GM21367 (cell line): ENCODE measurements around the gene MYO5A.
"Not testable (repeated sequence)": the region's sequence is repeated elsewhere in the genome, so short reads cannot be mapped to it uniquely, and the experiment has no call there.

Source experiments
- ATAC-seq: cut with Tn5 transposase; IDR thresholded peaks from one replicate; pipeline ENCODE4 v1.9.1; 2021; ENCODE audit not compliant: unreplicated experiment

Gene MYO5A

DNA sequence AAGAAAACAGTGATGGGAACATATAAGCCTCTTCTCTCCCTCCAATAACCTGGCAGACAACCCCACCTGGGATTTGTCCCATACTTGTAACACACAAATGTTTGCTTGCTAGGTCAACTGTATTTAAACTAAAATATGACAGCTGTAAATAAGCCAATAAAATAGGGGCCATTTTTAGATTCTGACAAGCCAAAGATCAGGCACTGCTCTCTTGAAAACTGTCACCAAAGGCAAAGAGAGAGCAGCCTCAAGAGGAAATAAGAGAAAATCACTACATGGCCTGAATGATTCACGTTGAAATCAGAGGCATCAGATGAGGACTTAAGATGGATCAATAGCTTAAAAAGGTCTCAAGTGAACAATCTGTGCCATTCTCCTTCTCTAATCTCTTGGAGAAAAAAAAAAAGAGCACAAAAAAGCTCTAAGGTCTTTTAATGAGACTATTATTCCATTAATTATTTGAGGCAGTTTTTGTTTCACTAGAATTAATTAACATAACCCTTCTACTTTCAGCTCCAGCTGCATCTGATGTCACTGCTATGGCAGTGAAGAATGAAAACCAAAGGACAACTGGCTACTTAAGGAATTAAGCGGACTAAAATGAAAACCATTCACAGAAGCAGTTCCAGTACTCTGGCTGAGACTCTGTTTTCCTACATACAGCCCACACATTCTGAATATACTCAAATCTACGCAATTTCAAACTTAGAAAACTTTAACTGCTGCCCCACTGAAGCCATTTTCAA, 19.0 kb downstream of the MYO5A start:
- no peak for ATAC-seq

DNA sequence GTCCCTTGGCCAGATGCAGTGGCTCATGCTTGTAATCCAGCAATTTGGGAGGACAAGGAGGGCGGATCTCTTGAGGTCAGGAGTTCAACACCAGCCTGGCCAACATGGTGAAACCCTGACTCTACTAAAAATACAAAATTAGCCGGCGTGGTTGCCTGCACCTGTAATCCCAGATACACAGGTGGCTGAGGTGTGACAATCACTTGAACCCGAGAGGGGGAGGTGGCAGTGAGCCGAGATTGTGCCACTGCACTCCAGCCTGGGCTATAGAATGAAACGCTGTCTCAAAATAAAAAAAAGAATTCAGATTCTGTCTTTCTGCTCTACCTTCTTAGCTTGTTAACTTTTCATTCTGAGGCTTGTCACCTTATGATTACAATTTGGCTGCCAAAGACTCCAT, 22.1 kb downstream of the MYO5A start:
- no peak for ATAC-seq

DNA sequence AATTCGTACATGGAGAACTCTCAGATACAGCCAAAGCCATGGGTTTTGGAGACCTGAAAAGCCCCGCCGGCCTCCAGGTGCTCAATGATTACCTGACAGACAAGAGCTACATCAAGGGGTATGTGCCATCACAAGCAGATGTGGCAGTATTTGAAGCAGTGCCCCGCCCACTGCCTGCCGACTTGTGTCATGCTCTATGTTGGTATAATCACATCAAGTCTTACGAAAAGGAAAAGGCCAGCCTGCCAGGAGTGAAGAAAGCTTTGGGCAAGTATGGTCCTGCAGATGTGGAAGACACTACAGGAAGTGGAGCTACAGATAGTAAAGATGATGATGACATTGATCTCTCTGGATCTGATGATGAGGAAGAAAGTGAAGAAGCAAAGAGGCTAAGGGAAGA, 23.5 kb downstream of the MYO5A start:
- ATAC-seq = no peak

DNA sequence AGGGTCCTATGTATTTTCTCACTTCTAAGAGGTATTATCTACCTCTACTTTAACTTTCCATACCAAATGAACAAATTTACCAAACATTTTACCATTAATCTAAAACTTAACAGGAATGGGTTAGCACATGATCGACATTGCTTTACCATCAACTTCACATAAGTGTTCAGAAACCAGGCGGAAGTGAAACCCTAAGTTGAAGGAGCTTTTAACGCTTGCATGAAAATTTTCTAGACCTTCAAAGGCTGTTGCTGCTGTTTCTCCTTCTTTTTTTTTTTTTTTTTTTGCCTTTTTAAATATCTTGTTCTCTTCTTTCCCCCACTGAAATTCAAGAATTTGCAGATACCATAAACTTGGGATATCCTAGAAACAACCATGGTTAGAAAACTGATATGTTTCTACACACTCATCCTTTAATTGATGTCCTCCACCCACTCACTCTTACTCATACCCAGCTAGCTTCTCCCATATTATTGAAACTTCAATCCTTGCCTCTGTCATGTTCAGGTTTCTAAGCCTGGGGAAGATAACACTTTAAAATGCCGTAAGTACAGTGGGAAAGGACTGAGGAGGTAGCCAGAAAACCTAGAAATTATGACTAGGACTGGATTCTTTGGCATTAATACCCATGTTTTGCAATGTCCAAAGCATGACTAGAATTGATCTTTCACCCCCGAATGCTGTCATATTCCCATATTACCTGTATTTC, 24.7 kb downstream of the MYO5A start:
- peak; percentile 76 for ATAC-seq

DNA sequence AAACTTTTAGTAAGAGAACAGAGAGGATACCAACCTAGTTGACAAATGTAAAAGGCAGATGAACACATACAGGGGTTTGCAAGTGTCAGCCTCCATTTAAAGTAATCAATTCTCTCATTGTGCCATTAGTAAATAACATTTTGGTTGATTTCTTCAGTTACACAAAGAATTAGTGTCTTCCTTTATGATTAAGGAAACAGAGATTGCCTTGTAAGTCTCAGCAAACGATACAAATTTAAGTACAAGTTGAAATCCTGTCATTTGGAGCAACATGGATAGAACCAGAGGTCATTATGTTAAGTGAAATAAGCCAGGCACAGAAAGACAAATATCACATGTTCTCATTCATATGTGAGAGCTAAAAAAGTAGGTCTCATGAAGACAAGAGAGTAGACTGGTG, 26.1 kb downstream of the MYO5A start:
- ATAC-seq = no peak

DNA sequence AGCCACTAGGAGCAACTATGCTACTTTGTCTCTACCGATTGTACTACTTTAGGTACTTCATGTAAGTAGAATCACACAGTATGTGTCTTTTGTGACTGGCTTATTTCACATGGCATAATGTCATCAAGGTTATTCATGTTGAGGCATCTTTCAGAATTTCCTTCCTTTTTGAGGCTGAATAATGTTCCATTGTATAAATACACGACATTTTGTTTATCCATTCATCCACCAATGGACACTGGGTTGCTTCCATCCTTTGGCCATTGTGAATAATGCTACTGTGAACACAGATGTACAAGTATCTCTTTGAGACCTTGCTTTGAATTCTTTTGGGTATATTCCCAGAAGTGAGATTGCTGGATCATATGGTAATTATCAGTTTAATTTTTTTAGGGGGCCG, 29.2 kb downstream of the MYO5A start:
- ATAC-seq = no peak

DNA sequence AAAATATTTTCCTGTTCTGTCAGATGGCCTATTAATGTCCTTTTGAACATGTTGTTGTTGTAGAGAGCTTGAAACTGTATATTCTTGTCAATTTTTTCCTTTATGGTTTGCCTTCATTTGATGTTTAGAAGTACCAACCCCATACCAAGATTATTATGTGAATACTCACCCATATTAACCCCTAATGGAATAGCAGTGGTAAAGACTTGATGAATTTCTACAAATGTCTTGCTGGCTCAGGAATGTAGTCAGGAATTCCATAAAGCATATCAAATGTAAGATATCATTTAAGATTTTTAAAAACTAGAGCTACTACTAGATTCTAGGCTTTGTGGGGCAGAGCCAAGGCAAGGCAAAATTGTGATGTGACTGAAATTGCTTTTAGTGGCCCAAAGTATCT, 30.0 kb downstream of the MYO5A start:
- no peak for ATAC-seq

DNA sequence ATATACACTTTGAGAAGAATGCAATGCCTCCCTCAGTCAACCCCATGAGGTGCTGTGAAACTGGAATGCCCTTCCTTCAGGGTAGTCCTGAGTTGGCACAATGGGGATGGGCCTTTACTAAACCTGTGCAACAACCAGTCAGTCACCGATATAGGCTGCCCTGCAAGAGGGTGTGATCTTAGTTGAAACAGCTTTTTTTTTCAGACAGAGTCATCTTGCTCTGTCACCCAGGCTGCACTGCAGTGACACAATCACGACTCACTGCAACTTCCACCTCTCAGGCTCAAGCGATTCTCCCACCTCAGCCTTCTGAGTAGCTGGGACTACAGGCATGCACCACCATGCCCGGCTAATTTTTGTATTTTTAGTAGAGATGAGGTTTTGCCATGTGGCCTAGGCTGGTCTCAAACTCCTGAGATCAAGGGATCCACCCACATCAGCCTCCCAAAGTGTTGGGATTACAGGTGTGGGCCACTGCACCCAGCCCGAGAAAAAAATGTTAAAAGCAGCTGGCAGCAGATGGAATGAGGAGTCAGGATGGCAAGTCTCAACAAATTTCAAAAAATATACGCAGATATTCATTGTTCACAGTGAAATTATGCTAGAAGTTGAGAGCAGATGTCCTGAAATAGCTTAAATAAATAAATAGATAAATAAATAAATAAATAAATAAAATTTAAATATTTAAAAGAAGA, 31.8 kb downstream of the MYO5A start:
- ATAC-seq = no peak

DNA sequence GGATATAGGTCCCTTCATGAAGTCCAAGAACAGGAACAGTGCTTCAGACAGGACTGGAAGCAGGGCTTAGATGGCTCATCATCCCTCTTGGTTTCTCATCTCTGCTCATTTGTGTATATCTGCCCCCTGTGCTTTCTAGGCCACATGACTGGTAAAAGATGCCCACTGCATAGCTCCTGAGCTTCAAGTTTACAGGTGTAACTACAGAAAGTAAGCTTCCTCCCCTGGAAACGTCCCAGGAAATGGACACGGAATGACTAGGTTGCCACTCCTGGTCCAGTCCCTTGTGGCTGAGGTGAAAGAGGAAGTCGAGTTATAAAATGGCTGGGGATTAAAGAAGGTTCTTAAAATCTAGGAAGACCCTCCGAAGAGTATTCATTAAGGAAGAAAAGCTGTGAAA, 32.5 kb downstream of the MYO5A start:
- no peak for ATAC-seq

DNA sequence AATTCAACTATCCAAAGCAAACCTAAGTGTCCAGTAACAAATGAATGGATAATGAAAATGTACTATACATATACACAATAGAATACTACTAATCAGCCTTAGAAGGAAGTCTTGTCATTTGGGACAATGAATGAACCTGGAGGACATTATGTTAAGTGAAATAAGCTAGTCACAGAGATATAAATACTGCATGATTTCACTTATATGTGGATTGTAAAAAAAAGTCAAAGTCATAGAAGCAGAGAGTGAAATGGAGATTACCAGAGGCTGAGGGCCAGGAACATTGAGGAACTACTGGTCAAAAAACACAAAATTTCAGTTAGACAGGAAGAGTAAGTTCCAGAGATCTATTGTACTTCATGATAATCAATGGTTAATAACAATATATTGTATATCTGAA, 33.6 kb downstream of the MYO5A start:
- ATAC-seq = no peak

DNA sequence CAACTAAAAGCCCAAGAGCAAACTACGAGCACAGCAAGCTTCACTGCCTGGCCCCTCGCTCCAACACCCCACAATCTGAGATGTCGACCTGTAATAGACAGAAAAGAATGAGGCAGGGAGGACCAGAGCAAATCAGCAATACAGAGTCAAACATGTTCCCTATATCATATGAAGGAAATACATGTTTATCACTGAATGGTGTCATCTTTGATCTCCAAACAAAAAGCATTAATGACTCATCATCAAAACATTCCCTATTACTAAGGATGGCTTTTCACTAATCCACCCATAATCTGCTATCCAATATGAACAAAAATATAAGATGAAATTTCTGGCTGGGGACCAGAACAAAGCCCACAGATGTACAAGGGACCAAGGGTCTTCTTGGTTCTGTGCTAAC, 34.7 kb downstream of the MYO5A start:
- no peak for ATAC-seq

DNA sequence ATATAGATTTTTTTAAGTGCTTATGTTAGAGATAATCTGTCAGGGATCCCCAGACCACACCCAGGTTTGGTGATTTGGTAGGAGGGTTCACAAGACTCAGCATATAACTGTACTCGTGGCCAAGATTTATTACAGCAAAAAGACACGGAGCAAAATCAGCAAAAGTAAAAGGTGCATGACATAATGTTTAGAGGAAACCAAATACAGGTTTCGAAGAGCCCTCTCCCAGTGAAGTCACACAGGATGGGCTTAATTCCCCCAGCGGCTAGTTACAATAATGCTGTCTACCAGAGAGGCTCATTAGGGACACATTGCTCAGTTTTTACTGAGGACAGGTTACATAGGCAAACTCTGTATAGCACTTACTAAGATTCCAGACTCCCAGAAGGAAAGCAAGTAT, 36.5 kb downstream of the MYO5A start:
- no peak for ATAC-seq

DNA sequence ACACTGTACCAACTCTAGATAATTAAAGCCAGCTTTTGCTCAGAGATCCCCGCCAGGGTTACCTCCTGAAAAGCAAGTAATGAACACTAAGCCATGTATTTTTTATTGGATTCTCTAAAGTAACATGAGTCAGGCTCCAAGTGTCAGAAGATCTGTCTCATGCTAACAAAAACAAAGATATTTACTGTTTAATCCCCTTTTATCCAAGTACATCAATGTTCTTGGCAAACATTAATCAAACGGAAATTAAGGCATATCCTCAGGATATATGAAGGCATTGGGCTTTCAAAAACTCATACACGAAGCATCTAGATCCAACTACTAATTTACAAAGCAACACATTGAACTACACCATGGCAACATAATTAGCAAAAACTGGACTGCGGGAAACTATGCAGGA, 37.2 kb downstream of the MYO5A start:
- ATAC-seq = no peak

DNA sequence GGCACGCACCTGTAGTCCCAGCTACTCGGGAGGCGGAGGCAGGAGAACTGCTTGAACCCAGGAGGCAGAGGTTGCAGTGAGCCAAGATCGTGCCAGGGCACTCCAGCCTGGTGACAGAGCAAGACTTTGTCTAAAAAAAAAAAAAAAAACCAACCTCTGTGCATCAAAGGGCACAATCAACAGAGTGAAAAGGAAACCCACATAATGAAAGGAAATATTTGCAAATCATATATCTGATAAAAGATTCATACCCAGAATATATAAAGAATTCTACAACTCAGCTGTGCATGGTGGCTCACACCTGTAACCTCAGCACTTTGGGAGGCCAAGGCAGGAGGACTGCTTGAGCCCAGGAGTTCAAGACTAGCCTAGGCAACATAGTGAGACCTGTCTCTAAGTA, 39.2 kb downstream of the MYO5A start:
- ATAC-seq = not testable (repeated sequence)

DNA sequence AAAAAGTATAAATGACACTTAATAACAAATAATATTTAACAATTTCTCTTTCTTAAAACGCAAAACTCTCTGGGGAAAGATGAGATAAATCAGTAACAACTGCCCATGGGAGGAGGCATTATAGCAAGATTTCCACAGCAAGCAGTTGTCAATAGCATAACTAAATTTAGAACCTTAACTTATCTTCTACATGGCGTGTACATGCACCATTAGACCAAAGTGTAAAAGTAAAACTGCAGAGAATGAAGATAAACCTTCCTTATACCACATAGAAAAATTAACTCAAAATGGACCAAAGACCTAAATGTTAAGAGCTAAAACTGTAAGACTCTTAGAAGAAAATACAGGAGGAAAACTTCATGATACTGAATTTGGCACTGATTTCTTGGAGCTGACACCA, 39.9 kb downstream of the MYO5A start:
- no peak for ATAC-seq

DNA sequence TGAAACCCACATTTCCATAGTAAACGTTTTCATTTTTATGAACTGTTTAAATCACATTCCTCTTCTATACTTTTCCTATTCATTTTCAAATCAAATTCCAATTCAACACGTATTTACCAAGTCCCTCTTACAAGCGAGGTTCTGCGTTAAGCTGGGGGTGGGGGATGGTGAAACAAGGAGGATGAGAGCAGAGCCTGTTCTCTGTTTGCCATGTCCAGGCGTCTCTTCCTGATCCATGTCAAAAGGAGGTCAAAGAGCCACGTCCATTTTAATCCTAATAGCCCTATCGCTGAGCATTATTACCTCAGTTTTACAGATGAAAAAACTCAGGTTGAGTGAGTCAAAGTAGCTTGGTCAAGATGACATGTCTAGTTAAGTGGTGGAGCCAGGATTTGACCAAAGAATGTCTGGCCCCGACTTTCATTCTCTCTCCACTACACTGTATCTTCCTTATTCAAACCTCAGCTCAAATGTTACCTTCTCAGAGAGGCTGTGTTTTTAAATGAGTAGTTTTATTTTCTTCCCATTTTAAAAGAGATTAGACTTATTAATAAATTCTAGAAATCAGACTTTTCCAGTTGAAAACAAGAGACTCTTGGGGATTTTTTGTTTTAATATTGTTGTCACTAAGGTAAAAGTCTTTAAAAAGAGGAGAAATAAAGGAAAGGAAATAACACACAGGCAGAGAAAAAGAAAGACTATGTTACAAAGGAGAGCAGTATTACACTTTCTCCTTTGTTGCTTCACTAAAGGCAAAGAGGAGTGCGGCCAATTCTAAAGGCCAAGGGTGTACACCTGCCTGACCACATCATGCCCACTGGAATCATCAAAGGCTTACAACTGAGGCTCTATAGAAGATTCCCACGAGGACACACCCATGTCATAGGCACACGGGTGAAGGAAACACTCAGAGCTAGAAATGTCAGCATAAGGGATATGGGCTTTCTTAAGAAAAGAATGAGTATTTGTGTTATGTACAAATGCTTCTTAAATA, 42.4 kb downstream of the MYO5A start:
- ATAC-seq = no peak

DNA sequence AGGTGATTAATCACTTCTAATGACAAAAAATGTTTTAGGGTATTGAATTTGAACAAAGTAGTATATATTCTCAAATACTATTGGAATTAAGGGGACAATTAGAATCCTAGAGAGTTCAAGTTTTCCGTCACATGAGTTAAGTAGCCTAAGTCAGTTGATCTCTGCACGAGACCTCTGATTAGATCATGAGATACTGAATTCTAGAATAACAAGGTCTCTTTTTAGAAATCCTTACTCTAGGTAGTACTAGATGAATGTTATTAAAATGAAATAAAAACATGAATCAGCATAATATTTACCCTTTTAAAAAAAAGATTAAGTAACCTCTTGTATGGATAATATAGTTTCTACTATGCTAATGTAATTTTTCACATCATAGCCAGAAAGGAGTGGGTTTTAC, 43.4 kb downstream of the MYO5A start:
- no peak for ATAC-seq

DNA sequence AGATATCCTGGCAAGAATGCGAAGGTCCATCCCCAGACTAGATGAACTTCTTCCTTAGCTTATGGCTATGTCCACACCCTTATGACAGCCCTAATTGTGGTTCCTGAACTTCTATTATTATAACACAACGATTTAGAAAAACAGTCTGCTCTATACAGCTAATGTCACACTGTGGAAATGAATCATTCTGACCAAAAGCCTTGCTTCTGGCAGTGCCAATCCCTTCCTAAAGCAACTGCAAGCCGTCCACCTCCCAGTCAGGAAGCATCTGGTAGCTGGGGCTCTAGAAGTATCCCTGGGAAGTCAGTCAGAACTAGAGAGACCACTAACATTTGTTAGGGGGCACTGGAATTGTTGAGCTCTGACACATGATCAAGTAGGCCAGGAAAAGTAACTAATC, 45.0 kb downstream of the MYO5A start:
- no peak for ATAC-seq

DNA sequence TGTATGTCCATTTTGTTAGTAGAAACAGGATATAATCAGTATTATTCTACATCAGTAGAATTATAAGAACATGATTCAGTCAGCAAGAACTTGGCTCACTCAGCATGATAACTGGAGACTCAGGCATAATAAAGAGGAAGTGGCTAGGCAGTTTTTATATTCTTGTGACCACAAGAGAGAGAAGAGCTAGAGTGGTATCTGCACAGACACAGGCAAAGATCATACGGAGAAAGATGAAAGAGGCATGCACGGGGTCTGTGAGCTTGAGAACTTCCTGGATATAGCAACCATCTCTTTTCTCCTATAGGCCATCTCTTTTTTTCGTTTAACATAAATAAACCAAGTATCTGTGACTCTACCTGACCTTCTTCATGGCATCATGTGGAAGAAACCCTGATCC, 46.8 kb downstream of the MYO5A start:
- peak; percentile 96 for ATAC-seq

DNA sequence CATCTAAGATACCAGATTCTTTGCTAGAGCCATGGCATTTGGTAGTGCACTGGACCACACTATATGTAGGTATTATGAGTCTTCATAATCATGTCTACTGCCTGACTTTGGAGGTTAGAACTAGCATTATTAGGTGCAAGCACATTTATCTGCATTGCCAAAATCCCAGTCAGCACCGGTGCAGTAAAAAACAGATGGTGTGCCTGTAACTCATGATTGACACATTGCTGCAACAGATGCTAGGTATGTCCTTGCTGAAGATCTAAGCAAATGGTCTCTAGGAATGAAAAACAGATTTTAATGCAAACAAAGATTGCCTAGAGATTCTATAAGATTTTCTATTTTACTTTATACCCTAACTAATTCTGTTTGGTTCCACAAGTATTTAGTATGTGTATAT, 47.7 kb downstream of the MYO5A start:
- no peak for ATAC-seq

DNA sequence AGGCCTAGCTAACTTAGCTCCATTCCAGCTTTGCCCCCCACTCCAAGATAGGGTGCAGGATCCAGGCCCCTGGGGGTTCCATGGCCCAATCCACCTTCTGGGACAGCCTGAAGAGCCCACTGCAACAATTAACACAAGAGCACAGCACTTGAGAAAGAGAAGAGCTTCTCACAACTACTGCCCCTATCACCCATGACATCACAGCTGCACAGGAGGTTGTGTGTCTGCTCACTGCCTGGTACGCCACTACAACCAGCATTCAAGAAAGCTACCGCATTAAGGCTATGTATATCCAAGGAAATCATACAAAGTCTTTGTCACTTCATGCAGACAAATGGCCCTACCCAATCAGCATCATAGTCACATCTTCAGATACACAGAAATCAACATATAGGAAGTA, 62.0 kb downstream of the MYO5A start:
- no peak for ATAC-seq
